ENCODE measurements around the gene KIRREL1. TPM values are rescaled to one million over a fixed set of nuclear protein-coding genes. Genes with fewer than 3 reads are reported as not detected.

KIRREL1 gene
- total and polyA plus RNA-seq, 2 experiments from 2014 or later, result 5.1 to 35.2 TPM

- Mint-ChIP-seq H3K9me3 (no peaks in the 10 kb centered on the region; the same call in 1 of the 3 replicates), H3K4me1 (peaks cover 75% of the 10 kb centered on the region), H3K27me3 (ENCODE audit: insufficient read depth, low read depth, poor library complexity) (peaks cover 10% of the 10 kb centered on the region), H3K36me3 (ENCODE audit: low read depth) (peaks cover 3% of the 10 kb centered on the region; the same call in 1 of the 3 replicates), H3K27ac (no peak overlapping the region; the same call in 1 of the 2 replicates), H3K4me3 (peak overlapping the region; percentile 52; the same call in 2 of the 3 replicates)
- Histone ChIP-seq H3K4me3 (peak overlapping the region; percentile 14; the same call in 1 of the 2 replicates), H4K20me1 (replicated peaks; ENCODE audit: insufficient read depth) (no peaks in the 10 kb centered on the region), H3F3A (replicated peaks; ENCODE audit: low read depth) (peaks cover 5% of the 10 kb centered on the region; the same call in 1 of the 2 replicates), H2AFZ (no peak overlapping the region), H3K4me1 (ENCODE audit: insufficient read depth) (peaks cover 69% of the 10 kb centered on the region), H3K27me3 (ENCODE audit: insufficient read depth) (no peaks in the 10 kb centered on the region), H3K27ac (ENCODE audit: low read depth) (peak overlapping the region; percentile 89), H3K4me2 (peak overlapping the region; percentile 63), H3K9me2 (ENCODE audit: insufficient read depth) (no peaks in the 10 kb centered on the region; the same call in 1 of the 2 replicates), H3K36me3 (ENCODE audit: insufficient read depth) (no peaks in the 10 kb centered on the region), H3K79me2 (replicated peaks; ENCODE audit: insufficient read depth) (no peaks in the 10 kb centered on the region)
- ATAC-seq, result peak; percentile 39
- DNase-seq (ENCODE audit: low spot score), result peak; percentile 52
- TF ChIP-seq STAT1 (IDR thresholded peaks at IDR 0.05; ENCODE audit: unreplicated experiment), result no peak
These were observed 112.1 kb downstream of the KIRREL1 start for GRCh38 chr1:158105352-158106095.

- no peak overlapping the region for H3K27ac ChIP-seq (ENCODE audit: low read depth)
- Mint-ChIP-seq H3K4me1 (peaks cover 52% of the 10 kb centered on the region), H3K36me3 (ENCODE audit: low read depth) (peaks cover 3% of the 10 kb centered on the region; the same call in 1 of the 3 replicates), H3K27ac (no peak overlapping the region), H3K9me3 (no peaks in the 10 kb centered on the region; the same call in 1 of the 3 replicates), H3K4me3 (no peak overlapping the region), H3K27me3 (ENCODE audit: insufficient read depth, low read depth, poor library complexity) (peaks cover 19% of the 10 kb centered on the region)
- no peaks in the 10 kb centered on the region; the same call in 1 of the 2 replicates for H3K9me2 ChIP-seq (ENCODE audit: insufficient read depth)
- H3K36me3 ChIP-seq (ENCODE audit: insufficient read depth), result no peaks in the 10 kb centered on the region
- H3K79me2 ChIP-seq (replicated peaks; ENCODE audit: insufficient read depth), result no peaks in the 10 kb centered on the region
- no peak for DNase-seq (ENCODE audit: low spot score)
- H3K4me2 ChIP-seq, result peak overlapping the region; percentile 14; the same call in 1 of the 2 replicates
- H3K27me3 ChIP-seq (ENCODE audit: insufficient read depth), result peaks cover 15% of the 10 kb centered on the region
- H3K4me1 ChIP-seq (ENCODE audit: insufficient read depth), result peaks cover 55% of the 10 kb centered on the region
- TF ChIP-seq ETS1 (IDR thresholded peaks at IDR 0.05), result no peak
- TF ChIP-seq ZNF462 (CRISPR knock-in tag; IDR thresholded peaks at IDR 0.05), result no peak
- H3F3A ChIP-seq (replicated peaks; ENCODE audit: low read depth), result peaks cover 10% of the 10 kb centered on the region; the same call in 1 of the 2 replicates
- ATAC-seq, result no peak
- H4K20me1 ChIP-seq (replicated peaks; ENCODE audit: insufficient read depth), result no peaks in the 10 kb centered on the region
- no peak overlapping the region for H2AFZ ChIP-seq
- H3K4me3 ChIP-seq, result no peak overlapping the region
These were observed 114.5 kb downstream of the KIRREL1 start for GRCh38 chr1:158107916-158108315.

Measured in GM23338 (cell line).